ENCODE results near the gene STRADA.
A peak's percentile ranks its signal among the peaks of the same experiment; 100 is the strongest.

Gene STRADA

GRCh38 chr17:63698886-63699637 is 42.5 kb downstream of the STRADA start:
- peak overlapping the region; percentile 80 for H3K4me3 ChIP-seq (replicated peaks; ENCODE audit: insufficient read depth, low read length)
- peak; percentile 68 to 94 for DNase-seq (ENCODE audit: low read depth in 1 of 2, low spot score in 1 of 2)
- H3K27me3 ChIP-seq (ENCODE audit: insufficient read depth, poor library complexity, severe bottlenecking) = no peaks in the 10 kb centered on the region
- peak; percentile 85 for TF ChIP-seq SPI1 (IDR thresholded peaks at IDR 0.05; ENCODE audit: borderline replicate concordance, low read depth)
- TF ChIP-seq CTCF (IDR thresholded peaks at IDR 0.05; ENCODE audit: insufficient read depth, low read length) = no peak
- TF ChIP-seq, protein P1, sequence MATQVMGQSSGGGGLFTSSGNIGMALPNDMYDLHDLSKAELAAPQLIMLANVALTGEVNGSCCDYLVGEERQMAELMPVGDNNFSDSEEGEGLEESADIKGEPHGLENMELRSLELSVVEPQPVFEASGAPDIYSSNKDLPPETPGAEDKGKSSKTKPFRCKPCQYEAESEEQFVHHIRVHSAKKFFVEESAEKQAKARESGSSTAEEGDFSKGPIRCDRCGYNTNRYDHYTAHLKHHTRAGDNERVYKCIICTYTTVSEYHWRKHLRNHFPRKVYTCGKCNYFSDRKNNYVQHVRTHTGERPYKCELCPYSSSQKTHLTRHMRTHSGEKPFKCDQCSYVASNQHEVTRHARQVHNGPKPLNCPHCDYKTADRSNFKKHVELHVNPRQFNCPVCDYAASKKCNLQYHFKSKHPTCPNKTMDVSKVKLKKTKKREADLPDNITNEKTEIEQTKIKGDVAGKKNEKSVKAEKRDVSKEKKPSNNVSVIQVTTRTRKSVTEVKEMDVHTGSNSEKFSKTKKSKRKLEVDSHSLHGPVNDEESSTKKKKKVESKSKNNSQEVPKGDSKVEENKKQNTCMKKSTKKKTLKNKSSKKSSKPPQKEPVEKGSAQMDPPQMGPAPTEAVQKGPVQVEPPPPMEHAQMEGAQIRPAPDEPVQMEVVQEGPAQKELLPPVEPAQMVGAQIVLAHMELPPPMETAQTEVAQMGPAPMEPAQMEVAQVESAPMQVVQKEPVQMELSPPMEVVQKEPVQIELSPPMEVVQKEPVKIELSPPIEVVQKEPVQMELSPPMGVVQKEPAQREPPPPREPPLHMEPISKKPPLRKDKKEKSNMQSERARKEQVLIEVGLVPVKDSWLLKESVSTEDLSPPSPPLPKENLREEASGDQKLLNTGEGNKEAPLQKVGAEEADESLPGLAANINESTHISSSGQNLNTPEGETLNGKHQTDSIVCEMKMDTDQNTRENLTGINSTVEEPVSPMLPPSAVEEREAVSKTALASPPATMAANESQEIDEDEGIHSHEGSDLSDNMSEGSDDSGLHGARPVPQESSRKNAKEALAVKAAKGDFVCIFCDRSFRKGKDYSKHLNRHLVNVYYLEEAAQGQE (IDR thresholded peaks at IDR 0.05; ENCODE audit: insufficient replicate concordance, low read depth) = no peak
- TF ChIP-seq GABPA (IDR thresholded peaks at IDR 0.05; ENCODE audit: low read depth) = peak; percentile 62; the same call in 1 of the 2 replicates
- peak; percentile 91 for TF ChIP-seq POLR2AphosphoS5 (IDR thresholded peaks at IDR 0.05; ENCODE audit: low read depth)
- H3K27ac ChIP-seq (replicated peaks) = peak overlapping the region; percentile 98

DNA sequence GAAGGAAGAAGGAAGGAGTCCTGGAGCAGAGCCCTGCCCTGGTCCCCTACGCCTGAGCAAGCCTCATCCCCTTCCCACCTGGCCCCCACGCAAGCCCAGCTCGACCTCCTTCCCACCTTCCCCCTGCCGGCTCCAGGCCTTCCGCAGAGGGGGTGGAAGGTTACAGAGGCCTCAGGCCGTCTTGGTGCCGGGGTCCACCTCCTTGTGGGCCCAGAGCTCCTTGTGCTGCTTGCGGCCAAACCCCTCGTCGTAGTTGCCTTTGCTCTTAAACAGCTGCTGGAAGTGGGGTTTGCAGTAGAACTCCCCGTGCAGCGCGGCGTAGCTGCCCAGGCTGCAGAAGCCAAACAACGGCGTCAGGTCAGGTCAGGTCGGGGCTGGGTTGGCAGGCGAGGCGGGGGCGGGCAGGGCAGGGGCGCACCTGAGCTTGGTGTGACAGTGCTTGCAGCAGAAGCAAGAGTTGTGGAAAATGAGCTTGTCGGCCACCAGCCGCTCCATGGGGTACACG is 43.2 kb downstream of the STRADA start:
- TF ChIP-seq CTCF (IDR thresholded peaks at IDR 0.05; ENCODE audit: insufficient read depth, low read length) = no peak
- TF ChIP-seq, protein P1 (IDR thresholded peaks at IDR 0.05; ENCODE audit: insufficient replicate concordance, low read depth) = no peak
- TF ChIP-seq POLR2AphosphoS5 (IDR thresholded peaks at IDR 0.05; ENCODE audit: low read depth) = no peak
- TF ChIP-seq SPI1 (IDR thresholded peaks at IDR 0.05; ENCODE audit: borderline replicate concordance, low read depth) = no peak
- no peak for TF ChIP-seq GABPA (IDR thresholded peaks at IDR 0.05; ENCODE audit: low read depth)
- H3K27ac ChIP-seq (replicated peaks) = peak overlapping the region; percentile 98
- peak overlapping the region; percentile 80 for H3K4me3 ChIP-seq (replicated peaks; ENCODE audit: insufficient read depth, low read length)

GRCh38 chr17:63697341-63698286 is 44.0 kb downstream of the STRADA start:
- Histone ChIP-seq H3K27ac (replicated peaks) (peak overlapping the region; percentile 98), H3K4me3 (replicated peaks; ENCODE audit: insufficient read depth, low read length) (peak overlapping the region; percentile 80), H3K27me3 (ENCODE audit: insufficient read depth, poor library complexity, severe bottlenecking) (no peaks in the 10 kb centered on the region)
- DNase-seq (ENCODE audit: low read depth in 1 of 2, low spot score in 1 of 2) = peak in 1 of 2 experiments; percentile 93
- TF ChIP-seq, protein P1 (IDR thresholded peaks at IDR 0.05; ENCODE audit: insufficient replicate concordance, low read depth) = no peak
- TF ChIP-seq GABPA (IDR thresholded peaks at IDR 0.05; ENCODE audit: low read depth) (no peak), POLR2AphosphoS5 (IDR thresholded peaks at IDR 0.05; ENCODE audit: low read depth) (peak; percentile 34), CTCF (IDR thresholded peaks at IDR 0.05; ENCODE audit: insufficient read depth, low read length) (peak; percentile 96), SPI1 (IDR thresholded peaks at IDR 0.05; ENCODE audit: borderline replicate concordance, low read depth) (peak; percentile 97)

More for the DNA sequence above, 43.2 kb downstream of the STRADA start:
- no peaks in the 10 kb centered on the region for H3K27me3 ChIP-seq (ENCODE audit: insufficient read depth, poor library complexity, severe bottlenecking)
- peak in 1 of 2 experiments; percentile 19 for DNase-seq (ENCODE audit: low read depth in 1 of 2, low spot score in 1 of 2)
